Type B pancreatic cell (in vitro differentiated cells): ENCODE data around the gene RAD51B. TPM values are rescaled to one million over a fixed set of nuclear protein-coding genes. Genes with fewer than 3 reads are reported as not detected.

Source experiments
- DNase-seq: peaks from one replicate; pipeline ENCODE4 v3.0.0; 2021; ENCODE audit warnings: mixed read lengths; ENCODE audit not compliant: unreplicated experiment; ENCODE audit errors: extremely low spot score
- H3K27ac Mint-ChIP-seq: 2 replicates; pipeline ENCODE4 v1.8.0; 2021; ENCODE audit warnings: mild to moderate bottlenecking, mixed read lengths
- H3K27me3 Mint-ChIP-seq: 2 replicates; pipeline ENCODE4 v1.8.0; 2021; ENCODE audit warnings: mixed read lengths
- H3K36me3 Mint-ChIP-seq: 2 replicates; pipeline ENCODE4 v1.8.0; 2021; ENCODE audit warnings: mixed read lengths
- H3K4me1 Mint-ChIP-seq: one replicate; pipeline ENCODE4 v1.8.0; 2021; ENCODE audit warnings: mixed read lengths; ENCODE audit not compliant: unreplicated experiment
- H3K4me3 Mint-ChIP-seq: 2 replicates; pipeline ENCODE4 v1.8.0; 2021; ENCODE audit warnings: mild to moderate bottlenecking, mixed read lengths
- H3K9me3 Mint-ChIP-seq: 2 replicates; pipeline ENCODE4 v1.8.0; 2021; ENCODE audit warnings: mixed read lengths
- total RNA-seq: library from RNA; stranded (reverse); gene quantifications from 2 replicates; pipeline ENCODE4 v1.2.1, GENCODE V29; 2021; ENCODE audit warnings: low replicate concordance
- TF ChIP-seq, protein P1 (sequence below): fragments of 200-600 bp; sonication (generic); conservative IDR thresholded peaks from 2 replicates; pipeline ENCODE4 v1.5.0; 2021; ENCODE audit warnings: antibody characterized with exemption, mild to moderate bottlenecking

The RAD51B gene
- total RNA-seq, 1 donor from 2014 or later, result 27.3 TPM

DNA sequence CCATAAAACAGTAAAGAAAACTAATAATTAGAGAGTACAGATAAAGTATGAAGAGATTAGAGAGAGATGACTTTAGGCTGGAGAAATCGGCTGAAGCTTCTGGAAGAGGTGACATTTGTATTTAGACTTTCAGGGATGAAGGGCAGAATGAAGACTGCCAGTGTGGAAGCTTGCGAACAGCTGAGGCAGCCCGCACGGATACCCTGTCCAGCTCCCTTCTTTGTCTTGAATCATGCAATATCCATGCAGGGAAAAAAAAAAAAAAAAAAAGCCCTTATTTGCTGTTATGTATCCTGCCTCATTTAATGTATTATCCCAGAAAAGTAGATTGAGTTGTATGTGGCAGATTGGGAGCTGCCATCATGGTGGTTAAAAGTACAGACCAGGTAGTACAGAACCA is 641.5 kb downstream of the RAD51B start:
- H3K36me3 Mint-ChIP-seq, result no peaks in the 10 kb centered on the region
- peaks cover 47% of the 10 kb centered on the region for H3K4me1 Mint-ChIP-seq
- DNase-seq, result no peak
- H3K4me3 Mint-ChIP-seq, result no peak overlapping the region
- peaks cover 13% of the 10 kb centered on the region for H3K9me3 Mint-ChIP-seq
- TF ChIP-seq, protein P1, sequence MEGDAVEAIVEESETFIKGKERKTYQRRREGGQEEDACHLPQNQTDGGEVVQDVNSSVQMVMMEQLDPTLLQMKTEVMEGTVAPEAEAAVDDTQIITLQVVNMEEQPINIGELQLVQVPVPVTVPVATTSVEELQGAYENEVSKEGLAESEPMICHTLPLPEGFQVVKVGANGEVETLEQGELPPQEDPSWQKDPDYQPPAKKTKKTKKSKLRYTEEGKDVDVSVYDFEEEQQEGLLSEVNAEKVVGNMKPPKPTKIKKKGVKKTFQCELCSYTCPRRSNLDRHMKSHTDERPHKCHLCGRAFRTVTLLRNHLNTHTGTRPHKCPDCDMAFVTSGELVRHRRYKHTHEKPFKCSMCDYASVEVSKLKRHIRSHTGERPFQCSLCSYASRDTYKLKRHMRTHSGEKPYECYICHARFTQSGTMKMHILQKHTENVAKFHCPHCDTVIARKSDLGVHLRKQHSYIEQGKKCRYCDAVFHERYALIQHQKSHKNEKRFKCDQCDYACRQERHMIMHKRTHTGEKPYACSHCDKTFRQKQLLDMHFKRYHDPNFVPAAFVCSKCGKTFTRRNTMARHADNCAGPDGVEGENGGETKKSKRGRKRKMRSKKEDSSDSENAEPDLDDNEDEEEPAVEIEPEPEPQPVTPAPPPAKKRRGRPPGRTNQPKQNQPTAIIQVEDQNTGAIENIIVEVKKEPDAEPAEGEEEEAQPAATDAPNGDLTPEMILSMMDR, result no peak
- H3K27ac Mint-ChIP-seq, result no peak overlapping the region
- H3K27me3 Mint-ChIP-seq, result no peaks in the 10 kb centered on the region

DNA sequence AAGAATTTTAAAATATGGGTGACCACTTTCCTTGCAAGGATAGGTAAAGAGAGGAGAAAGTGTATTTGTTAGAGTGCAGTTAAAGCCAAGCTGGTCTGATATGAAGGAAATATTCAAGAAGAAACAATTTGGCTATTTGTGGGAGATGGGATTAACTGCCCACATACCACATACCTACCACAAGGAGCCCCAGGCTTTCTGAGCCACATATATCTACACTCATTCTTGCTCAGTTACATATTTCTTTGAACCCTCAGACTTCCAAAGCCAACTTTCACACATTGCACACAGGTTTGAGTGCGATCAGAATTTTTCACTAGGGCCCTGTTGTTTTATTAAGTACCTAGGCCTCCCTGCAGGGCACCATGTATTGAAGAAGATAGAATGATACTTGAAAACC is 643.1 kb downstream of the RAD51B start:
- Mint-ChIP-seq H3K36me3 (no peaks in the 10 kb centered on the region), H3K27me3 (no peaks in the 10 kb centered on the region), H3K27ac (peak overlapping the region; percentile 9), H3K4me1 (peaks cover 53% of the 10 kb centered on the region), H3K9me3 (peaks cover 12% of the 10 kb centered on the region), H3K4me3 (no peak overlapping the region)
- TF ChIP-seq, protein P1, result peak; percentile 53
- DNase-seq, result no peak

DNA sequence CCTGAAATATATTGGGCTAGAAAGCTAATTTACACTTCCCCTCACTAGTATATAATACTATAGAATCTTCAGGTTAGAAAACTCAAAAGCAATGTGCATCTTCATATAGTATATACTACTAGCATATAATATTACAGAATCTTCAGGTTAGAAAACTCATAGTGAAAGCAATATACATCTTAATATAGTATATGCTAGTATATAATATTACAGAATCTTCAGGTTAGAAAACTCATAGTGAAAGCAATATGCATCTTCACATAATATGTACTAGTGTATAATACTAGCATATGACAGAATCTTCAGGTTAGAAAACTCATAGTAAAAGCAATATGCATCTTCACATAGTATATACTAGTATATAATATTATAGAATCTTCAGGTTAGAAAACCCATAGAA is 643.7 kb downstream of the RAD51B start:
- TF ChIP-seq, protein P1, result no peak
- Mint-ChIP-seq H3K4me3 (no peak overlapping the region), H3K4me1 (peaks cover 57% of the 10 kb centered on the region), H3K9me3 (peaks cover 16% of the 10 kb centered on the region), H3K27me3 (no peaks in the 10 kb centered on the region), H3K27ac (no peak overlapping the region), H3K36me3 (peaks cover 3% of the 10 kb centered on the region)
- no peak for DNase-seq

DNA sequence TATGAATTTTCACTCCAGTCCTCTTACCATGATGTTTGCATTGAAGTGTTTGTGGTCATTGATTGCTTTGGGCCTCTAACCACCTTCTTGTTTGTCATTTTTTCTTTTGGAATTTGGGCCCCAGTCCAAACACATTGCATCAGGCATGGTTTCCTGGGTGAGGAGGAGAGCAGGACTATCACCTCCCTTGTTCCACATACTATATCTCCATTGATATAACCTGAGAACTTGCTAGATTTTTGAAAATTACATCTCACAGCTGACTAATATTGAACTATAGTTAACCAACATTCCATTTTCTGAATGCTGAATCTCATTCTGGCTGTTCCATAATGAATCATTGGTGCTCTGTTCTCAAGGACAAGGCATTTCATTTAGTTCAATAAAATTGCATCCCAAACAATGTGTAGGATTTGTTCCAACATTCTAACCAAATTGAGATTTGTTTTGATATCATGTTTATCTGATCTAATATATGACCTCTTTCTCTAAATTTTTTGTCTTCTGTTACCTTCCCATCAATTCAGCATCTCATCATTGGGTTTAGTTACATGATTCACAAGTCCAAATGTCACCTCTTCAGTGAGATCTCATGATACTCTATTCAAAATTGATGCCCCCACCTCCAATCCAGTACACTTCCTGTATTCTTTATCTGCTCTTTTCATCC is 644.3 kb downstream of the RAD51B start:
- Mint-ChIP-seq H3K36me3 (peaks cover 4% of the 10 kb centered on the region), H3K4me1 (peaks cover 58% of the 10 kb centered on the region), H3K27ac (peak overlapping the region; percentile 78), H3K9me3 (peaks cover 16% of the 10 kb centered on the region), H3K27me3 (no peaks in the 10 kb centered on the region), H3K4me3 (no peak overlapping the region)
- no peak for DNase-seq
- TF ChIP-seq, protein P1, result no peak

DNA sequence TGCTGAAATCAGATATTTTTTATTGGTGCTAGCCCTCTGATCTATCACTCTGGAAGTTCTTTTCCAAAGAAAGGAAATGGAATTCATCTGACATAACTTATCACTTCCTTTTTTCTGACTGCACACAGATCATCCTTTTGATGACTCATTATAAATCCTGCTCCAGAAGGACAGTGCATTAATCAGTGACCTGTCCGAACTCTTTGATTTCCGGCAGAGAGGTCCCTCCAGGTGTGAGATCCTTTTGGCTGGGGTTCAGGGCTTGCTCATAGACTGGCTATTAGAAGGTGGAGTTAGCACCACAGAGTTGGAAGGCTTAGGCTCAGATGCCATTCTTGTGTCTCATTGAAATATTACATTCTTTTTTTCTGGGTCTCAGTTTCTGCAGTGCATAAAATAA is 645.1 kb downstream of the RAD51B start:
- DNase-seq, result no peak
- Mint-ChIP-seq H3K9me3 (peaks cover 16% of the 10 kb centered on the region), H3K27me3 (no peaks in the 10 kb centered on the region), H3K4me1 (peaks cover 58% of the 10 kb centered on the region), H3K4me3 (no peak overlapping the region), H3K27ac (peak overlapping the region; percentile 78), H3K36me3 (peaks cover 5% of the 10 kb centered on the region)
- TF ChIP-seq, protein P1, result no peak
